Measurements from ENCODE around the gene SYNE4. TPM values are rescaled to one million over a fixed set of nuclear protein-coding genes. Genes with fewer than 3 reads are reported as not detected.

SYNE4 gene
- total and polyA plus RNA-seq, 2 donors (not counting 3 experiments of a cell fraction or from before 2014, with no cell fraction given): 0.46 to 0.62 TPM

- Histone ChIP-seq H3K4me1 (ENCODE audit: control insufficient read depth, extremely low read depth, insufficient read depth, low read length) (no peaks in the 10 kb centered on the region), H4K20me1 (replicated peaks; ENCODE audit: control insufficient read depth, extremely low read depth, insufficient read depth, low read length) (no peaks in the 10 kb centered on the region), H3K79me2 (ENCODE audit: control insufficient read depth, insufficient read depth, low read length) (no peaks in the 10 kb centered on the region), H3K9ac (replicated peaks; ENCODE audit: extremely low read depth, insufficient read depth, low read length) (no peak overlapping the region), H2AFZ (ENCODE audit: low read depth, low read length) (no peak overlapping the region), H3K9me3 (replicated peaks; ENCODE audit: control insufficient read depth, insufficient read depth, low read length) (no peaks in the 10 kb centered on the region), H3K9me1 (replicated peaks; ENCODE audit: control insufficient read depth, extremely low read depth, insufficient read depth, low read length) (no peaks in the 10 kb centered on the region), H3K36me3 (ENCODE audit: control insufficient read depth in 2 of 2, extremely low read depth in 1 of 2, insufficient read depth in 2 of 2, low read length in 2 of 2) (no peaks in the 10 kb centered on the region), H3K4me3 (replicated peaks in 1 of 3; ENCODE audit: insufficient read depth in 1 of 3, low read depth in 1 of 3, low read length in 3 of 3) (no peak overlapping the region), H3K27me3 (ENCODE audit: control insufficient read depth in 2 of 2, insufficient read depth in 2 of 2, low read length in 2 of 2) (peaks cover 21 to 27% of the 10 kb centered on the region in 2 experiments), H3K27ac (ENCODE audit: insufficient read depth, low read depth, low read length) (no peak overlapping the region), H3K4me2 (ENCODE audit: insufficient read depth, low read length) (no peak overlapping the region)
- dilution Hi-C loops (cut with MboI; ENCODE audit: extremely low pct_ligation_motif_present, low sequenced_read_pairs): no loop called here
- TF ChIP-seq MYC (IDR thresholded peaks at IDR 0.05; ENCODE audit: low read depth, low read length) (no peak), POLR2AphosphoS5 (IDR thresholded peaks at IDR 0.05; ENCODE audit: insufficient read depth, low read depth, low read length) (no peak), CTCF (IDR thresholded peaks at IDR 0.05; ENCODE audit: extremely low read depth in 1 of 2, insufficient read depth in 1 of 2, low read depth in 1 of 2, low read length in 2 of 2) (no peak), POLR2A (IDR thresholded peaks at IDR 0.05; ENCODE audit: low read depth, low read length) (no peak), GATA2 (IDR thresholded peaks at IDR 0.05; ENCODE audit: insufficient read depth, insufficient read length, low read depth, low read length) (no peak), FOS (IDR thresholded peaks at IDR 0.05; ENCODE audit: borderline replicate concordance, insufficient read depth, low read length) (no peak), JUN (IDR thresholded peaks at IDR 0.05; ENCODE audit: borderline replicate concordance, insufficient read depth, insufficient read length, low read depth) (no peak)
- TF ChIP-seq, protein P1, sequence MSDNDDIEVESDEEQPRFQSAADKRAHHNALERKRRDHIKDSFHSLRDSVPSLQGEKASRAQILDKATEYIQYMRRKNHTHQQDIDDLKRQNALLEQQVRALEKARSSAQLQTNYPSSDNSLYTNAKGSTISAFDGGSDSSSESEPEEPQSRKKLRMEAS (IDR thresholded peaks at IDR 0.05; ENCODE audit: insufficient read depth, insufficient read length): no peak
- POLR2A ChIA-PET: no interaction called here
- intact Hi-C loops (cut with micrococcal nuclease): no loop called here
- CTCF ChIA-PET: no interaction called here
- BruUV-seq (replicated peaks): no TSS peak
- FAIRE-seq (no peak), DNase-seq (ENCODE audit: low read depth, low spot score) (no peak)
Observed at GRCh38 chr19:35960432-35960972, 48.1 kb downstream of the SYNE4 start.

Data from endothelial cell of umbilical vein (primary cell).